Activated CD4-positive, CD25-positive, alpha-beta regulatory T cell treated with anti-CD3 and anti-CD28 coated beads, Interleukin-2, amount 50 U/mL, for 72 hours (primary cell): ENCODE measurements around the gene IL17RE.
A peak's percentile ranks its signal among the peaks of the same experiment; 100 is the strongest.

Source experiments
- DNase-seq: peaks from one replicate; pipeline ENCODE4 v3.0.0; 2021

IL17RE gene

GRCh38 chr3:9909221-9910013 lies 6.8 kb downstream of the IL17RE start:
- DNase-seq = no peak

DNA sequence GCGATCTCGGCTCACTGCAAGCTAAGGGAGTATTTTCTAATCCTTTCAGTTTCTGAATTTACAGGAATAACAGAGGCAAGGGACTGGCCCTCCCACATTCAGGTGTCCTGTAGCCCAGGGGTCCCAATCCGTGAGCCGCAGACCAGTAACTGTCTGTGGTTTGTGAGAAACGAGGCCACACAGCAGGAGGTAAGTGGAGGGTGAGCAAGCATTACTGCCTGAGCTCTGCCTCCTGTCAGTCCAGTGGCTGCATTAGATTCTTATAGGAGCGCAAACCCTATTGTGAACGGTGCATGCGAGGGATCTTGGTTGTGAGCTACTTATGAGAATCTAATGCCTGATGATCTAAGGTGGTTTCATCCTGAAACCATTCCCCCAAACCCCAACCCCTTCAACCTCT lies 9.2 kb downstream of the IL17RE start:
- no peak for DNase-seq

DNA sequence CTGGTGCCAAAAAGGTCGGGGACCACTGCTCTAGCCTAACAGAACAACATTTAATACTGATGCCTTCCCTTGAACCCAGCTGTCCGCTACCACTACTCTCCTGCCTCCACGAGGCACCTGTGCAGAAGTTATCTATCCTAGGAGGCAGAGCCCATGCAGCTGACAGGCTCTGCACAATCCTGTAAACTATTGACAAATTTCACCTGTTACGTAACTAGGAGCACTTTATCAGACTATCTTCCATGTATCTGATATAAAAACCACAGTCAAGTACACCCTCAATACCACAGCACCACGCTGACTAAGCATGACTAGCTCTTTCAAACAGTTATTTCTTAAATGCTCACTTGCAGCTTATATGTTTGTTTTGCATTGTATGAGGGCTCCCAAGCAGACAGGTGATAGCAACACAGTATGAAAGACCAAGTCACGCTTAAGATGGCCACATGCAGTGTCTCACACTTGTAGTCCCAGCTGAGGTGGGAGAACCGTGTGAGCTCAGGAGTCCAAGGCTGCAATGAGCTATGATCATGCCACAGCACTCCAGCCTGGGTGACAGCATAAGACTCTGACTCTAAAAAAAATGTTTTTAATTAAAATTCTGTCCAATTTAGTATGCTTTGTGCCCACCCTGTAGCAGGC lies 9.8 kb downstream of the IL17RE start:
- DNase-seq = no peak

DNA sequence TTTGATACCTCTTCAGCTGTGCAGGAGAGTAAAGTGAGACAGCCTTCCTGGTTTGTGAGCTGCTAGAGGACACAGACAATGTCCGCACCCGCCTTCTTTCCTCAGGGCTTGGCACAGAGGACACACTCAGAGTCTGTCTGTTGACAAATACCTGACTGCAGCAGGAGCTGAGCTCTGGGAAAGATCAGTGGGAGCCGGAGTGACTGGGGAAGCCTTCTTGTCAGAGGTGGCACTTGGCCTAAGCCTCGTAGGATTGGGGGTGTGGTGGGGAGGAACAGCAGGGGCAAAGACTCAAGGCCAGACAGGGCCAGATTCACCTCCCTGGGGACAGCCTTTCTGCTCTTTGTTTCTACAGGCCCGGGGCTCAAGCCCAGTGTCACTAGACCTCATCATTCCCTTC lies 11.0 kb downstream of the IL17RE start:
- DNase-seq = no peak

GRCh38 chr3:9914011-9914410 lies 11.4 kb downstream of the IL17RE start:
- DNase-seq = no peak

GRCh38 chr3:9914559-9915253 lies 12.1 kb downstream of the IL17RE start:
- no peak for DNase-seq

- peak; percentile 46 for DNase-seq
Observed at GRCh38 chr3:9915254-9916141, 12.8 kb downstream of the IL17RE start.

DNA sequence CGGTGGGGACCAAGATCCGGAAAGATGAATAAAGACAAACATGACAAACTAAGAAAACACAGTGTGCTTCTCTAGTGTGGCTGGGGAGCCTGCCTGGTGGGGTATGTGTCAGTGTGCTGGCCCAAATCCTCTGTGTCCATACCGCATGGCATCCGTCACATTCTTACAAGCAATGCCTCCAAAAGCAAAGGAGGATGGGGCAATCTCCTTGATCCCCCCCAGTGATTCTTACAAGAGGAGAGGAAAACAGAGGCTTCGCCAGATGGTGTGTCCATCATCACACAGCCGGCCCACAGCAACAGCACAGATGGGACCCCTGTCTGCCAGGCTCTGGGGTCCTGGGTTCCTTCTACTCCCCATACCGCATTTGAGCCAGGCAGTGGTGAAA lies 13.7 kb downstream of the IL17RE start:
- no peak for DNase-seq

GRCh38 chr3:9916734-9917680 lies 14.4 kb downstream of the IL17RE start, which contains the start of gene IL17RC:
TSS of gene IL17RC (plus strand) at chr3:9917098. CDS start at chr3:9917316, 218 bp downstream.
- no peak for DNase-seq

DNA sequence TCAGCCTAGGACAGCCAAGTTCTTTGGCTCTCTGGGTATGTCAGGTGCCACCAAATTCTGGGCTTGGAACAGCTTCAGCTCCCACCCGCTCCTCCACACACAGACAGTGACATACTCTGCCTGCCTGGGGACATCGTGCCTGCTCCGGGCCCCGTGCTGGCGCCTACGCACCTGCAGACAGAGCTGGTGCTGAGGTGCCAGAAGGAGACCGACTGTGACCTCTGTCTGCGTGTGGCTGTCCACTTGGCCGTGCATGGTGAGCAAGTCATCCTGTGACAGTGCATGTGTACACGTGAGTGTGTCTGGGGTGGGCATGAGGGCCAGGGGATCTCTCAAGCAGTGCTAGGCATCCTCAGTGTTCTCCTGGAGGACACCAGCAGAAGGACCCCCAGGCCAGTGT lies 15.2 kb downstream of the IL17RE start:
- DNase-seq = no peak

GRCh38 chr3:9918261-9919038 lies 15.8 kb downstream of the IL17RE start:
- DNase-seq = no peak

DNA sequence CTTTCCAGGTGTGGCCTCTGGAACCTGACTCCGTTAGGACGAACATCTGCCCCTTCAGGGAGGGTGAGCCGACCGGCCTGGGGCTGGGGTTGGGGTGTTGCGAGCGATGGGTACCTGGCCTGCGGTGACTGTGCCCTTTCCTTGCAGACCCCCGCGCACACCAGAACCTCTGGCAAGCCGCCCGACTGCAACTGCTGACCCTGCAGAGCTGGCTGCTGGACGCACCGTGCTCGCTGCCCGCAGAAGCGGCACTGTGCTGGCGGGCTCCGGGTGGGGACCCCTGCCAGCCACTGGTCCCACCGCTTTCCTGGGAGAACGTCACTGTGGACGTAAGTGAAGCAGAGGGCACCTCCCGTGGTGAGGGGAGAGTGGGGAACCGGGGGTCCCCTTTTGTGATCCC lies 25.5 kb downstream of the IL17RE start:
- no peak for DNase-seq

DNA sequence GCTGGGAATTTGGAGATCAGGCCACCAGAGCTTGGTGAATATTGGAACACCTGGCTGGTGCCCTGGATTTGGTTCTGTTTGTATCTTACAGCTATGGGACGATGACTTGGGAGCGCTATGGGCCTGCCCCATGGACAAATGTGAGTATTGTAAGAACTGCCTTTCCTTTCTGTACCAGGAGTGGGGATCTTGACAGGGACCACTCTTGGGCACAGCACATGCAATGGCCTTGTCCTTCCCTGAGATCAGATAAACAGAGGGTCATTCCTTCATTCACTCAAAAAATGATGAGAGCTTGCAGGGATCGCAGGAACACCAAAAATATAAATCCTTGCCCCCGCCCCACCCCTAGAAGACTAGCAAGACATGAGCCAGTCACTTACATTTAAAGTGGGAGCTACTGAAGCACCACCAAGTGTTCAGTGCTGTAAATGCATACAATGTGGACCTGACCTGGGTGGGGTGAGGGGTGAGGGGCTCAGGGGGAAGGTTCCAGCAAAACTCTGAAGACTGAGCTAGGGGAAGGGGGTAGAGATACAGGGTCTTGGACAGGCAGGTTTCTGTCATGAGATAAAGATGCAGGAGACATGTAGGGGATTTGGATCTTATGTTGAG lies 28.3 kb downstream of the IL17RE start:
- DNase-seq = no peak

GRCh38 chr3:9932535-9932842 lies 29.8 kb downstream of the IL17RE start:
- DNase-seq = no peak

DNA sequence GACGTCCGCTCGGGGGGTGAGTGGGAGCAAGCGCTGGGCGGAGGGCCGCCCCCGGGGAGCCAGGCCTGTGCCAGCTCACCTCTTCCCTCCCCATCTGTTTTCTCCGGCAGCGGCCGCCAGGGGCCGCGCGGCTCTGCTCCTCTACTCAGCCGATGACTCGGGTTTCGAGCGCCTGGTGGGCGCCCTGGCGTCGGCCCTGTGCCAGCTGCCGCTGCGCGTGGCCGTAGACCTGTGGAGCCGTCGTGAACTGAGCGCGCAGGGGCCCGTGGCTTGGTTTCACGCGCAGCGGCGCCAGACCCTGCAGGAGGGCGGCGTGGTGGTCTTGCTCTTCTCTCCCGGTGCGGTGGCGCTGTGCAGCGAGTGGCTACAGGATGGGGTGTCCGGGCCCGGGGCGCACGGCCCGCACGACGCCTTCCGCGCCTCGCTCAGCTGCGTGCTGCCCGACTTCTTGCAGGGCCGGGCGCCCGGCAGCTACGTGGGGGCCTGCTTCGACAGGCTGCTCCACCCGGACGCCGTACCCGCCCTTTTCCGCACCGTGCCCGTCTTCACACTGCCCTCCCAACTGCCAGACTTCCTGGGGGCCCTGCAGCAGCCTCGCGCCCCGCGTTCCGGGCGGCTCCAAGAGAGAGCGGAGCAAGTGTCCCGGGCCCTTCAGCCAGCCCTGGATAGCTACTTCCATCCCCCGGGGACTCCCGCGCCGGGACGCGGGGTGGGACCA lies 30.4 kb downstream of the IL17RE start:
- peak; percentile 82 for DNase-seq

DNA sequence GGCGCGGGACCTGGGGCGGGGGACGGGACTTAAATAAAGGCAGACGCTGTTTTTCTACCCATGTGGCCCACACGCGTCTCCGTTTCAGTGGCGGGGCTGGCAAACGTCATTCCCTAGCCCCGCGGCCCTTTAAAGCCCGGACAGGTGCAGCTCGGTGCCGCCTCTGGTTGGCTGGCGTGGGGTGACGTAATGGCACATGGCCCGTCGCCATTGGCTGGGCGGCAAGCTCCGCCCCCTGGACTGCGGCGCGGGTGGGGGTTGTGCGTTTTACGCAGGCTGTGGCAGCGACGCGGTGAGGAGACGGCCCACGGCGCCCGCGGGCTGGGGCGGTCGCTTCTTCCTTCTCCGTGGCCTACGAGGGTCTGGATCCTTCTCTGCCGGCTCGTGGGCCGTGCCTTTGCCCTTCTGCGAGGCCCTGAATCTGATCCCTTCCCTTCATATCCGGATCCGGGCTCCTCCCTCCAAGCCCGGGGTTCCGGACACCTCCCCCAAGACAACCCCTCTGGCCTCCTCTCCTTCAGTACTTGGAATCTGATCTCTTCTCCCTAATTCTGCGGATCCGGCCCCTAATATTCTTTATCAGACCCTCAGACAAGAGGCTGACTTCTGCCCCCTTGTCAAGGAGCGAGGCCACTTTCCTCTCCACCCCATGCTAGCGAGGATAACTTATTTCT lies 31.1 kb downstream of the IL17RE start, which contains the start of gene CRELD1:
Gene CRELD1, plus strand, starts transcription at position 274 of the 674 bp plus-strand sequence. CDS start 605 bp downstream, outside the sequence.
- peak; percentile 97 for DNase-seq

- DNase-seq = no peak
Observed at GRCh38 chr3:9934235-9934621, 31.6 kb downstream of the IL17RE start.

- DNase-seq = no peak
Observed at GRCh38 chr3:9934993-9935392, 32.3 kb downstream of the IL17RE start.

DNA sequence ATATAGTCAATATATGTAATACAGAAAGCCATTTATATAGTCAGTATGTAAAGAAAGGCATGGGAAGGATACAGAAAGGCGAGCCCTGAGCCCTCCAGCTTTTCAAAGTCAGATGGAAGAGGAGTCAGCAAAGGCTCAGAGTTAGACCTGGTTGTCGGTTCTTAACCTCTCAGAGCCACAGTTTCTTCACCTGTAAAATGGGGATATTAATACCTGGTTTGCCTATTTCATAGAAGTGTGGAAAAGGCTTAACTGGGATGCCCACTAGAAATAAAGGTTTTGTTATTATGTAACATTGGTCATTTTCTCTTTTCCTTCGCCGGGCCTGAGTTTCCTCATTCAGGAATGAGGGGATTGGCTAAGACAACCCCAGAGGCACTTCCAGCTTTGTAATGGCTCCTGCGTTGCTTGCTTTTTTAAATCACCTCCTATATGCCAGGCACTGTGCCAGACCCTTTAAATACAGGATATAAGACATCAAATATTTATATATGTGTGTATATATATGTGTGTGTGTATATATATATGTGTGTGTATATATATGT lies 33.4 kb downstream of the IL17RE start:
- no peak for DNase-seq
